GM18867 (cell line): ENCODE data around the gene ATP2B3.
A peak's percentile ranks its signal among the peaks of the same experiment; 100 is the strongest.

ENCODE experiments used
- ATAC-seq: cut with Tn5 transposase; IDR thresholded peaks from one replicate; pipeline ENCODE4 v1.9.1; 2021; ENCODE audit warnings: mild to moderate bottlenecking, moderate library complexity; ENCODE audit not compliant: unreplicated experiment

ATP2B3 gene

DNA sequence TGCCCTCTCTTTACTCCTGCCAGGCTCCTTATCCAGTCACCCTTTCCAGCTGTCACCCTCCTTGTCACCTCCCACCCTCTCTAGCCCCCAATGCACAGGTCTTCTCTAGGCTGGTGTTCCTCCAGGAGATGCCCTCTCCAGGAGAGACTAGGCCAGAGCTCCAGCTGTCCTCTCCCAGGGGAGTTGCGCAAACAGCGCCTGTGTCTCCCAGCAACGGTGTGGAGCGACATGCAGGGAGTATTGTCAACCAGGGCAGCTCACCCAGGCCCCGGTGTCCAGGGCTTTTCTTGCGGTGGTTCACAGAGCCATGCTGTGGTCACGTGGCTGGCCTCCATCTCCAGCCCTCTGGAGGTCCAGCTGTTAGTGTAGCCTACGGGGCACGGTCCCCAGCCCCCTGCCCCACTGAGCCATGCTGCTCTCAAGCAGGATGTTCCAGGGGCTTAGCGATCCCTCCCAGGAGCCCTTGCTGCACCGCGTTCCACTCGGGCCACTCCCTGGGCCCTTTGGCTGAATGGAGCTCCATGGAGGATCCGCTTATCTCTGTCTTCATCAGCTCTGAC is 46.7 kb downstream of the ATP2B3 start:
- ATAC-seq = no peak

DNA sequence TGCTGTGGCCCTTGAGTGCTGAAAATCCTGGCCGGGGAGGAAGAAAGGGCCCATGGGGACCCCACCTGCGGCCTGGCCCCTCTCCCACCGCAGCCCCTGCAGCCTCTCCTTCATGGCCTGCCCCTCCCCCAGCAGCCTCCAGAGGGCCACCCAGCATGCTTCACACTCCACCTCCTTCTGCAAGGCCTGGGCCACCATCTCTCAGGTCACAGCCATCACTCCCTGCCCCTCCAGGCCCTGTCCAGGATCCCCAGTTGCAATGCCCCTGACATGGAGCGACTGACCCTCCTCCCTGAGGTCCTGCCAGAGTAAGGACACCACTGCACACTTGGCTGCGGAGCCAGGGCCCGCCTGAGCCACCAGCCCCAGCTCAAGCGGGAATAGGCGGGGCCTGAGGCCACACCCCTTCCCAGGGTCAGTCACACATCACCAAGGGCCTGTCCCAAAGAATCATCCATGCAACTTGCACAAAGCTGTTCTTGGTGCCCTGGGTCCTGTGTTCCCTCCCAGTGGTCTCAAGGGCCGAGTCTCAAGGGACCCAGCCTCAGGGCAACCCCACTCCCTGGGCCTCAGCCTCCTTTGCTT is 48.6 kb downstream of the ATP2B3 start:
- ATAC-seq = no peak

DNA sequence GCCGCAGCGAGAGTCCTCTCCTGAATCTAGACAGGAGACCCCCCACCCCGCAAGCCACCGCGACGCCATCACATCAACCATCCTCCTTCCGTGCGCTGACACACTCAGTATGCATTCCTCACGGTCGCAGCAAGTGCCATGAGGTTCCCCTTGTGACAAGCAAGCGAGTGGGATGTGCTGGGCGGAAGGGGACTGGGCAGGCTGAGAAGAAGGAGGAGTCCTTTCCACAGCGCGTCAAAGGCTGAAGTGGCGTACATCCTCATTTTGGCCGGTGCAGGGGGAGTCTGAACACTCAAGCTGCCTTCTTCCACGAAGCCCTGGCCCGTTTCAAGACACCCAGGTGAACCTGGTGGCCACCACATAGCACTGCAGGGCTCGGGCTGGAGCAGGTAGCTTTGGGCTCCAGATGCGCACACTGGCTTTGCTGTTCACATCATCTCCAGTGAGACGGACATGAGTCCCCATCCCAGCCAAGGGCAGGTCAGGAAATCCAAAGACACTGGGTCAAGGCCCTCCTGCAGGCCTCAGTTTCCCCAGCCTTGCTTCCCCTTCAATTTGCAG is 51.1 kb downstream of the ATP2B3 start:
- no peak for ATAC-seq

- ATAC-seq = no peak
These were observed 52.0 kb downstream of the ATP2B3 start for GRCh38 chrX:153569475-153569874.

- no peak for ATAC-seq
These were observed 54.1 kb downstream of the ATP2B3 start for GRCh38 chrX:153571534-153571908.

GRCh38 chrX:153572601-153573000 is 55.2 kb downstream of the ATP2B3 start:
- no peak for ATAC-seq

DNA sequence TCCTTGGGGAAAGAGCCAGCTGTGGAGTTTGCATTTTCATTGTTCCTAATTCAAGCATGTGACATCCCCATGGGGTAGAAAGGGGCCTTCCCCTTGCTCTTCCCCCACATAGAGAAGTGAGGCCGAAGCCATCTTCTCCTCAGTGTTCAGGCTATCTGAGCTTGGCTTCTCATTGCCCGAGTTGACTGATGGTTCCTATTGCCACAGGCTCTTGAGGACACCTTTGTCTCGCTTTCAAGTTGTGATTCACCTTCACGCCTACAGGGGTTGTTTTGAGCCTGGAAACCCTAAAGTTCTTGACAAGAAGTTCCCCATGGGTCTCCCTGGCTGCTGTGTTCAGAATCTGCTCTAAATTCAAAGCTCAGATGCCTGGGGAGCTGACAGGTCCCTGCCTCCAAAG is 56.5 kb downstream of the ATP2B3 start:
- no peak for ATAC-seq

- ATAC-seq = no peak
These were observed 58.9 kb downstream of the ATP2B3 start for GRCh38 chrX:153576239-153576870.

DNA sequence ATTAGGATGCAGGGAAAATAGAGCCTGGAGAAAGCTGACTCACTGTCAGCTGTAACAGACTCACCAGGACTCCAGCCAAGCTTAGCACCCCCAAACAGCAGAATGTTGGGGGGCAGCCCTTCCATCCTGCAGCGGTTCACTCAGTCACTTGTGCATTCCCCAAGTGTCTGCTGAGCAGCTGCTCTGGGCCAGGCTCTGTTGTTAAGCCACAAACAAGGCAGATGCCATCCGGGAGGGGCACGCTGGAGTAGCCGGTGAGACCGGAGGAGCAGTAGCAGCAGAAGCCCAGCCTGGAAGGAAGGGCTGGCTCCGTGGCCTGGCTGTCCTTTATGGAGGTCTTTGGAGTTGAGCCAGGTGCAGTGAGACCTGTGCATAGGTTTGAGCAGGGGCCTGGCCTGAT is 59.5 kb downstream of the ATP2B3 start:
- ATAC-seq = no peak

DNA sequence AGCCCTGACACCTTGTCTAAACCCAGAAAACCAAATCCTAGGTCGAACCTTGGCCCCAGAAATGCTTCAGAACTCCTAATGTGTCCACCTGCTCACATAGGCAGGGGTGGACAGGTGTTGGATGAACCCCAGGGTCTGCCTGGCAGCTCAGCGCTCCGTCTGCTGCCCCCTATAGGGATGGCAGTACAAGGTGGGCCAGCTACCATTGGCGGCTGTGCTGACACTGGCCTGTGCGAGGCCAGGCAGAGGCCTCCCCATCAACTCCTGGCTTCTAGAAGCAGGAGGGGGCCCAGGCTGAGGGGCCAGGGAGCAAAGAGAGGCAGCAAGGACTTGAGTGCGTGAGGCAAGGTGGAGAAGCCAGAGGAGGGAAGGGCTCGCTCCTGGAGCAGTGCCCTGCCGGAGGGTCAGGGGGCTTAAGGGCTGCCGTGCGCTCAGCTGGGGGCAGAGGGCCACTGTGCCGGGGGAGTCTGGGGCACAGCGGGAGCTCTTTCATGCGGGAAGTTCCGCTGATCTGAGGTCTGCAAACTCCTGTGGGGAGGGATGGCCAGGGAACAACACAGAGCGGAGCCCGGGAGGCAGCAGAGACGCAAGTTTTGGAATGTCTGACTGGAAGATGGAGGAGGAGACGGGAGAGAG is 60.9 kb downstream of the ATP2B3 start:
- ATAC-seq = no peak

- ATAC-seq = no peak
These were observed 61.4 kb downstream of the ATP2B3 start for GRCh38 chrX:153578889-153579288.

GRCh38 chrX:153580700-153581386 is 63.4 kb downstream of the ATP2B3 start:
- ATAC-seq = no peak

DNA sequence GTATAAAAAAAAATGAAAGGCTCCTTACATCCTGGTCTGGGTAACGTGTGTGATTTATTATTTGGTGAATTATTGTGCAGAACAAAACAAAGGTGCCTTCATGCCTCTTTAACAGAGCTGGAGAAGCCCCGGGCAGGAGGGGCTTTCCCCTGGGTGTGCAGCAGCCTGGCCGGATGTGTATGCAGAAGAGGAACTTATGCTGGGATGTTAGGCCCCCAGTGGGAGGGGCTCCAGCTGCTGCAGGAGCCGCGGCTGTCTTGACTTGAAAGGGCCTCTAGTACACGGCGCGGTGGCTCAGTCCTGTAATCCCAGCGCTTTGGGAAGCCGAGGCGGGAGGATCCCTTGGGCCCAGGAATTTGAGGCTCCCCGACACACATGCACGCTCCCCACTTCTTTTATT is 65.5 kb downstream of the ATP2B3 start:
- peak; percentile 94 for ATAC-seq

DNA sequence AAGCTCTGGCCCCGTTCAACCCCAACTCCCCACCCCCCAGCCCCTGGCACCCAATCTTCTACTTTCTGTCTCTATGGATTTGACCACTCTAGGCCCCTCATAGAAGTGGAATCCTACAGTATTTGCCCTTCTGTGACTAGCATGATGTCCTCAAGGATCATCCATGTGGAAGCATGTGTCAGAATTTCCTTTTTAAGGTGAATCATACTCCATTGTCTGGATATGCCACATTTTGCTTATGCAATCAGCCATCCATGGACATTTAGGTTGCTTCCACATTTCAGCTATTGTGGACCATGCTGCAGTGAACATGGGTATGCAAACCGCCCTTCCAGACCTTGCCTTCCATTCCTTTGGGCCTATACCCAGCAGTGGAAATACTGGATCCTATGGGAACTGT is 66.0 kb downstream of the ATP2B3 start:
- no peak for ATAC-seq

- no peak for ATAC-seq
These were observed 68.4 kb downstream of the ATP2B3 start for GRCh38 chrX:153585827-153586226.

DNA sequence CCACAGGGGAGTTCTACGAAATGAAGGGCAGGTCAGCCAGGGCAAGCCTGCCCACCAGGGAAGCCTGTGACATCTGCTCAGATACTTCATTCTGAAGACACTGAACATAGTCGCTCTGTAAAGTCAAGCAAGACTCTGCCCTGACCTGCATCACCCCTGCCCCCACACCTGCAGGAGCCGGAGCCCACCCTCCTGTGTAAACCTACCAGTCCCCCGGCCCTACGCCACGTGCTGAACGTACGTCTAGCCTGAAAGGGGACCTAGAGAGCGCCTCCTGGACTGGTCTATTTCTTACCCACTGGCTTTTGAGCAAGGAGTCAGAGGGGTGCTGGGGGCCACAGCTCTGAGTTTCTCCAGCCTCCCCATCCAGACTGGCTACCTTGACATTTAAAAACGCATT is 69.9 kb downstream of the ATP2B3 start:
- ATAC-seq = no peak

- no peak for ATAC-seq
These were observed 70.8 kb downstream of the ATP2B3 start for GRCh38 chrX:153588021-153588781.

DNA sequence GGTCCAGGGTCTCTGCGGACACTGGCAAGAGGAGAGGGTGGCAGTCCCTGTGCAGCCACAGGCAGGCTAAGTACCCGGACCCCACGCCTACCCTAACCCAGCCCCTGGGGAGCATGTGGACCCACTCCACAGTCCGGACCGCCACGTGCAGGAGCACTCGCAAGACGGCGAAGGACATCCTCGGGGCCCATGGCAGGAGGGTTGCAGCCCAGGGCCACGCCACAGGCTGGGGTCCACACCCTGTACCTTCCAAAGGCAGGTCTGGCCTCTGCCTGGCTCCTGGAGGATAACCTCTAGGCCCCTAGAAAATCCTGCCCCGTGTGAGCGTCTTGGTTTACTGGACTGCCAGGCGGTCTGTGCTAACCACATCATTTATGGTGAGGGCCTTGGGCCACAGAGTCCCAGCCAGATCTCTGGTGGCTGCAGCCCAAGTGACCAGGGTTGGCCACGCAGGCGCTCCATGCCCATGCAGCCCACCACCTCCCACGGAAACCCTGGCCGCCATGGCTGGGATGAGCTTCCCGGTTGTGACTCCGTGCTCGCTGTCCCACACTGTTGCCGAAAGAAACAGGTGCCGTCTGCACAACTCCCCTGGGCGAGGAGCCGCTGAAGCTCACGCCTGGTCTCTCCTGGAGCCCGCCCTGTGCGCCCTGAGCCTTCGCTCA is 71.5 kb downstream of the ATP2B3 start:
- ATAC-seq = no peak

DNA sequence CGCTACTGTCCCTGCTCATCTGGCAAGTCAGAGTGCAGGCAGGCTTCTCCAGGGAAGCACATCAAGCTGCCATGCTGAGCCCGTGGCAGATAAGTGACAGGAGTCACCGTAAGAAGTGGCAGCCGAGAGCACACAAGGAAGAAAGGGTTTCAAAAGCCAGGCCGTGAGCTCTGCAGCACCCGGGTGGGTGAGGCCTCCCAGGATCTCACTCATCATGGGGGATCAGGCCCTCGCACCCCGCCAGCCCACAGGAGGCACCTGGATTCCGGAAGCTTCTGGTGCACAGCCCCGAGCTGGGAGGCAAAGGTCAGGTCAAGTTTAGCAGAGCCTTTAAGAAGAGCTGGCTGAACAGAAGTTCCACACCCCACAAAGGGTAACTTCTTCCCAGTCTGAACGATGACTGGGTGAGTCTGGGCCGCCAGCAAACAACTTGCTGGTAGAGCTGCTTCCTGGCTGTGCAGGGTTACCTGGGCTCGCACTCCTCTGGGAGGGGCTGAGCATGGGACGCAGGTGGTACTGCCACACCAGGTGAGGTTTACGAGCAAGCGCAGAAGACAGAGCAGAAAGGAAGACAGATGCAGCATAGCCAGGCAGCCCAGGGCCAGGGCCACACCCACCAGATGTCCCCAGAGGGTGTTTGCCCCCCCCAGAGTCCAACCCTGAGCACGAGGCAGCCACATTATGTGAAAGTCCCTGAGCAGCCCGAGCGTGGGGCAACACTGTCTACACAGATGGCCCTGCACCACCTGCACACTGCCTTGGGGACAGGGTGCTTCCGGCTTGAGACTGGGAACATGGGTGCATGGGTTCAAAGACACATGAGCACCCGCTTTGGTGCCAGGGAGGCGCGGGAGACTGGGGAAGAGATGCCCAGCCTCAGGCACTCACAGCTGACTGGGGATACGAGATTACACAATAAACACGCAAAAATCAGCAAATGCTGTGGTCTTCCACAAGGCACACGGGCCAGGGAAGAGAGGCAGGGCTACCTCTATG is 73.8 kb downstream of the ATP2B3 start:
- ATAC-seq = no peak
